A549 (cell line): Measurements from ENCODE around the gene SP1. TPM values are rescaled to one million over a fixed set of nuclear protein-coding genes. Genes with fewer than 3 reads are reported as not detected.

ENCODE experiments used
- ATAC-seq, 2 experiments: fragments of 200-7000 bp in 1 of 2; fragments of >200 bp in 1 of 2; cut with Nextera tagmentation in 1 of 2; cut with Tn5 transposase in 1 of 2; 3 replicates each; pipeline versions ENCODE4 v1.8.0 to v1.9.1; 2018 to 2020; ENCODE audit warnings: mild to moderate bottlenecking in 1 of 2, moderate library complexity in 1 of 2
- CTCF ChIA-PET: fragments of 300-600 bp; sonication (Branson Sonifier 250); formaldehyde crosslinking; extraction: SDS; loops from one replicate; lab custom pipeline; 2021; ENCODE audit warnings: antibody characterized with exemption, inconsistent platforms; lab: Yijun Ruan, JAX
- POLR2A ChIA-PET: fragments of 350-600 bp; formaldehyde crosslinking; extraction: SDS; loops from one replicate; lab custom pipeline; 2021; ENCODE audit warnings: antibody characterized with exemption, inconsistent platforms; lab: Yijun Ruan, JAX
- DNase-seq, 2 experiments: peaks; one replicate each; pipeline versions ENCODE4 v3.0.0 to v3.0.0-alpha.2; 2011 to 2016; ENCODE audit warnings: low read depth in 1 of 2, low spot score in 1 of 2
- FAIRE-seq: peaks from 2 replicates; lab custom pipeline; 2011; peaks lifted over from hg19 to GRCh38; lab: Jason Lieb, UNC
- H3K27ac ChIP-seq, 2 experiments: fragments of >200 bp; sonication (Bioruptor Twin); formaldehyde crosslinking; 3 replicates each; pipeline ENCODE4 v1.5.1; 2016 to 2017
- H3K4me1 ChIP-seq: fragments of >200 bp; sonication (Bioruptor Twin); formaldehyde crosslinking; 3 replicates; pipeline ENCODE4 v1.6.1; 2016
- H3K4me2 ChIP-seq: fragments of >200 bp; sonication (Bioruptor Twin); formaldehyde crosslinking; 3 replicates; pipeline ENCODE4 v1.6.1; 2016
- H3K4me3 ChIP-seq: fragments of >200 bp; sonication (Bioruptor Twin); formaldehyde crosslinking; 3 replicates; pipeline ENCODE4 v1.5.1; 2016
- H3K9me3 ChIP-seq: fragments of >200 bp; sonication (Bioruptor Twin); formaldehyde crosslinking; 3 replicates; pipeline ENCODE4 v1.6.1; 2016
- CTCF ChIP-seq: fragments of >200 bp; sonication (Bioruptor Twin); formaldehyde crosslinking; IDR thresholded peaks from 3 replicates; pipeline ENCODE4 v1.5.1; 2016
- E2F6 ChIP-seq: IDR thresholded peaks from 2 replicates; pipeline ENCODE4 v1.6.1; 2012; ENCODE audit warnings: low read depth, borderline replicate concordance
- ELK1 ChIP-seq: fragments of 150-350 bp; IDR thresholded peaks from 2 replicates; pipeline ENCODE4 v1.6.1; 2014; ENCODE audit warnings: low read depth, mild to moderate bottlenecking, low read length
- FOSB ChIP-seq: fragments of 250-450 bp; sonication (Bioruptor Pico); IDR thresholded peaks from 2 replicates; pipeline ENCODE4 v1.5.0; 2020; ENCODE audit warnings: mild to moderate bottlenecking, moderate library complexity
- FOSL2 ChIP-seq, 2 experiments: fragments of 450-650 bp in 1 of 2; fragments of >200 bp in 1 of 2; sonication (Bioruptor Twin) in 1 of 2; formaldehyde crosslinking; IDR thresholded peaks; 2 replicates each; pipeline versions ENCODE4 v1.5.0 to v1.6.1; 2016 to 2020; ENCODE audit warnings: mild to moderate bottlenecking in 1 of 2, moderate library complexity in 1 of 2
- HES2 ChIP-seq: fragments of >200 bp; sonication (Bioruptor Twin); formaldehyde crosslinking; IDR thresholded peaks from 2 replicates; pipeline ENCODE4 v1.6.1; 2016
- NFE2L2 ChIP-seq: fragments of 150-350 bp; conservative IDR thresholded peaks from 2 replicates; pipeline ENCODE4 v1.6.1; 2014; ENCODE audit warnings: low read length
- NR3C1 ChIP-seq: fragments of >200 bp; sonication (Bioruptor Twin); formaldehyde crosslinking; IDR thresholded peaks from 3 replicates; pipeline ENCODE4 v1.6.1; 2017
- POLR2AphosphoS2 ChIP-seq: conservative IDR thresholded peaks from 2 replicates; pipeline ENCODE4 v1.6.1; 2012; ENCODE audit warnings: low read length, improper control_type of control experiment, inconsistent platforms
- RFX5 ChIP-seq: fragments of 450-650 bp; IDR thresholded peaks from 2 replicates; pipeline ENCODE4 v1.7.1; 2014; ENCODE audit warnings: antibody characterized with exemption, mild to moderate bottlenecking, moderate library complexity
- RNF2 ChIP-seq: fragments of 200-600 bp; sonication (generic); IDR thresholded peaks from 2 replicates; pipeline ENCODE4 v1.6.1; 2016; ENCODE audit warnings: low read depth, mild to moderate bottlenecking, antibody characterized with exemption, moderate library complexity, borderline replicate concordance
- SMC3 ChIP-seq: fragments of >200 bp; sonication (Bioruptor Twin); formaldehyde crosslinking; IDR thresholded peaks from 3 replicates; pipeline ENCODE4 v1.6.1; 2018; ENCODE audit warnings: inconsistent platforms
- SREBF2 ChIP-seq: fragments of 450-650 bp; IDR thresholded peaks from 2 replicates; pipeline ENCODE4 v1.6.1; 2014; ENCODE audit warnings: mild to moderate bottlenecking, moderate library complexity
- ZSCAN20 ChIP-seq: fragments of 250-450 bp; sonication (Bioruptor Pico); IDR thresholded peaks from 2 replicates; pipeline ENCODE4 v1.8.0; 2022; ENCODE audit warnings: mild to moderate bottlenecking, moderate library complexity
- WGBS: methylation state at CpG from one replicate; pipeline ENCODE4 v1.1.6; 2017; ENCODE audit errors: missing lambda C conversion rate; 5-methylcytosine and 5-hydroxymethylcytosine counted together
- polyA plus RNA-seq, 4 experiments: library from polyadenylated mRNA; depleted of rRNA in 3 of 4; stranded (reverse); fragments of >200 nt; fragmentation: RNase III in 1 of 4; extraction: RNeasy Plus Mini Kit Qiagen cat#74134 plus additional on column Dnase treatment in 1 of 4; gene quantifications; 2 replicates in 3 of 4; 3 replicates in 1 of 4; pipeline ENCODE4 v1.2.3, GENCODE V29; 2011 to 2017
- TF ChIP-seq, protein P1 (sequence below): IDR thresholded peaks from 2 replicates; pipeline ENCODE4 v1.6.1; 2012

Gene SP1
- polyA plus RNA-seq, 2 of the 4 experiments (the other 2 are of a cell fraction) = 24.2 to 53.2 TPM

DNA sequence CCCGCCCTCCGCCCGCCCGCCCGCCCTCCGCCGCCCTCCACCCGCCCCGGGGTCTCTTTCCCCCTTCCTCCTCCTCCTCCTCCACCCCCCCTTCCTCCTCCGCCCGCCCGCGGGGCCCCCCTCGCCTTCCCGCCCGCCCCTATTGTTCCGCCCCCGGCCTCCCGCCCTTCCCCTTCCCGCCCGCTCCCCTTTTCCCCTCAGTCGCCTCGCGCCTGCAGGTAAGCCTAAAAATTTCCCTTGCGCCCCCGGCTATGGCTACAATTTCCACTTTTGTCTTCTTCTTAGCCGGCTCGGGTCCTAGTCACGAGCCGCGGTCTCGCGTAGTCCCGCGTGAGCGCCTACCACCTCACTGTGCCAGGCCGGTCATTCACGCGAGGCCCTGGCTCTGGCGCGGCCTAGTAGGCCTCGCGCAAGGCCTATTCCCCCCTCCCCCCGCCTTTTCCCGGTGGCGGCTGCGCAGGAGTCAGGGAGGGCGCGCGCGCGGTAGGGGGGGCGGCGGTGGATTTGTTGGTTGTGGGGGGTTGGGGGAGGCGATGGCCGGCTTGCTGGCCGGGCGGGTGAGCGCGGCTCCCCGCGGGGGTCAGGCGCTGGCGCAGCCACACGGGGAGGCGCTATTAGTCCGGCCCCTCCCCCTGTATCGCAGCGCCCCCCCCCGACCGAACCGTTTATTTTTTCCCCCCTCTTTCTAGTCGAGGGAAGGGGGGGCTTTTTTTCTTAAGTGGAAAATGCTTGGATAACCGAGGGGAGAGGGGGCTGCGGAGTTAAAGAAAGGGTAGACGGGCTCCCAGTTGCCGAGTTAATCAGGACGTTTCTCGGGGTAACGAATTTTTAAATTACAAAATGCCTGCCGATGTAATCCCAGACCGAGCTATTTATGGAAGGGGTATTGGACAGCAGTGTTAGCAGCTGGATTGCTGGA lies 72.4 kb downstream of the SP1 start (continued):
- TF ChIP-seq ELK1 = no peak
- no peak for TF ChIP-seq HES2
- TF ChIP-seq FOSL2 (IDR thresholded peaks at IDR 0.05) = no peak
- TF ChIP-seq FOSL2 (CRISPR knock-in tag; IDR thresholded peaks at IDR 0.05) = no peak
- no peak for TF ChIP-seq SREBF2
- no peak for TF ChIP-seq RNF2
- no peak for TF ChIP-seq NFE2L2
- TF ChIP-seq CTCF = peak; percentile 71
- no peak for TF ChIP-seq NR3C1
- peak; percentile 24; the same call in 1 of the 3 replicates for TF ChIP-seq SMC3
- TF ChIP-seq FOSB (CRISPR knock-in tag) = peak; percentile 58
- no peak for TF ChIP-seq ZSCAN20 (CRISPR knock-in tag)

DNA sequence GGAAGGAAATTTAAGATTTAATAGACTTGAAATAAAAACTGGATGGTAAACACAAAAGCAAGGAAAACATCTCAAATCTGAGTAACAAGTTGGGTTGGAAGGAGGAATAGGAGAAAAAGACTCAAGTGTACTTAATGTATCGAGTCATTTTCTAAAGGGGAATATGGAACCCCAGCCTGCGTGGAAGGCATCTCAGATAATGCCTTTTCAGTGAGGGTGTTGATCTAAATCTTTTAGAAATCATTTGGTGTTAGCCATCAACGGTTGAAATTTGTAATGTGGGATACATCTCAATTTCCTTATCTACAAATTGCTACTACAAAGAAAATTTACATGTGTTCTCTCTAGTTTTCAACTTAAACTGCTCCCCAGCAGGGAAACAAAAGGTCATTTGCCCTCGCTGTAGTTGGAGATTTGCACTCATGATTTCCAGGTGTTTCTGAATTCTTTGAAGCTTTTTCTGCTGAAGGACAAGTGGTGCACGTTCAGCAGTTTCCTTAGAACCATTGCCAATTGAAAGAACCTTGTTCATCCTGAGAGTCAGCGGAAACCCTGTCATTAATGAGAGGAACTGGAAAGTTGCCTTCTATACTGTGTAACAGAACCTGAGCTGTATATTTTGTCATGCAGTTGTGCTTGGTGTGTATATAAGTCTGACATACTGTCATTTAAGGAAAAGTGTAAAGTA lies 74.1 kb downstream of the SP1 start:
- H3K9me3 ChIP-seq = no peaks in the 10 kb centered on the region
- 0 out of 6 replicates have a peak overlapping the region, but pooled peaks of 1 of the 2 experiments have one; percentile 1 for H3K27ac ChIP-seq
- FAIRE-seq (no peak), DNase-seq (no peak), ATAC-seq (no peak)
- 44% methylated on average over 6 of the region's 6 CpGs for WGBS
- ChIA-PET CTCF (interaction anchor here (0.6 to 1.9 kb wide), 6 partner anchors 10 to 480 kb away, joined by 3 to 7 read pairs (median 4); no protein-coding TSS in a partner anchor), POLR2A (interaction anchor here (0.6 to 1.7 kb wide), 5 partner anchors 11 to 129 kb away, joined by 3 to 4 read pairs (median 3); partner anchors contain the start of gene MAP3K12)
- H3K4me2 ChIP-seq = peak overlapping the region; percentile 80
- H3K4me1 ChIP-seq = peaks cover 25% of the 10 kb centered on the region
- H3K4me3 ChIP-seq = peak overlapping the region; percentile 88
- 0 out of 2 replicates have a peak, but pooled peaks have one; percentile 34 for TF ChIP-seq POLR2AphosphoS2
- TF ChIP-seq, protein P1, sequence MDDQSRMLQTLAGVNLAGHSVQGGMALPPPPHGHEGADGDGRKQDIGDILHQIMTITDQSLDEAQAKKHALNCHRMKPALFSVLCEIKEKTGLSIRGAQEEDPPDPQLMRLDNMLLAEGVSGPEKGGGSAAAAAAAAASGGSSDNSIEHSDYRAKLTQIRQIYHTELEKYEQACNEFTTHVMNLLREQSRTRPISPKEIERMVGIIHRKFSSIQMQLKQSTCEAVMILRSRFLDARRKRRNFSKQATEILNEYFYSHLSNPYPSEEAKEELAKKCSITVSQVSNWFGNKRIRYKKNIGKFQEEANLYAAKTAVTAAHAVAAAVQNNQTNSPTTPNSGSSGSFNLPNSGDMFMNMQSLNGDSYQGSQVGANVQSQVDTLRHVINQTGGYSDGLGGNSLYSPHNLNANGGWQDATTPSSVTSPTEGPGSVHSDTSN = no peak
- TF ChIP-seq, all 56 proteins: peak for 1

DNA sequence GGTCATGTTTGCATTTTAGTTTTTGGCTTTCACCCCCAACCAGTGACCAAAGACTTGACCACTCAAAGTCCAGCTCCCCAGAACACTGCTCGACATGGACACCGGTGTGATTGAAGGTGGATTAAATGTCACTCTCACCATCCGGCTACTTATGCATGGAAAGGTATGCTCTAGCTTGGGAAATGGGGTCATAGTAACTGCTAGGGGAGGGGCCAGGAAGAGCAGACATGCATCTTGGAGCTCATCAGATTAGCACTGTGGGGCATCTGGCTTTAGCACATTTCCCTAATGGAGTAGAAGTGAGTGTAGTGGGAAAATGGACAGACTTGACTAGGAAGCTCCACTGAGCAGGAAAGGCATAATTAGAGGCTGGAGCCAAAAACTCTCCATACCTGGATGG lies 74.7 kb downstream of the SP1 start:
- WGBS = 68% methylated on average over 3 of the region's 3 CpGs
- H3K9me3 ChIP-seq = no peaks in the 10 kb centered on the region
- H3K4me3 ChIP-seq = no peak overlapping the region; the same call in 2 of the 3 replicates
- ATAC-seq (no peak), DNase-seq (no peak), FAIRE-seq (no peak)
- H3K4me1 ChIP-seq = peaks cover 28% of the 10 kb centered on the region
- ChIA-PET POLR2A (interaction anchor here (0.6 to 1.7 kb wide), 6 partner anchors 11 to 129 kb away, joined by 3 to 4 read pairs (median 3); partner anchors contain the start of gene MAP3K12), CTCF (interaction anchor here (0.9 to 1.5 kb wide), 4 partner anchors 10 to 103 kb away, joined by 3 to 7 read pairs (median 4); no protein-coding TSS in a partner anchor)
- TF ChIP-seq RNF2 (no peak), RFX5 (no peak), E2F6 (no peak)
- H3K4me2 ChIP-seq = peak overlapping the region; percentile 80
- H3K27ac ChIP-seq = no peak overlapping the region
